AG10803 (cell line): Measurements from ENCODE around the gene LEMD2.

Experiments
- DNase-seq: peaks from one replicate; pipeline ENCODE4 v3.0.0; 2010; ENCODE audit warnings: low read depth
- H3K4me3 ChIP-seq: 2 replicates; pipeline ENCODE4 v1.5.1; 2011; ENCODE audit warnings: mild to moderate bottlenecking, low read length, control low read depth
- TF ChIP-seq, protein P1 (sequence below): conservative IDR thresholded peaks from 2 replicates; pipeline ENCODE4 v1.5.1; 2011; ENCODE audit warnings: mild to moderate bottlenecking, low read length, control low read depth, inconsistent platforms

The LEMD2 gene

DNA sequence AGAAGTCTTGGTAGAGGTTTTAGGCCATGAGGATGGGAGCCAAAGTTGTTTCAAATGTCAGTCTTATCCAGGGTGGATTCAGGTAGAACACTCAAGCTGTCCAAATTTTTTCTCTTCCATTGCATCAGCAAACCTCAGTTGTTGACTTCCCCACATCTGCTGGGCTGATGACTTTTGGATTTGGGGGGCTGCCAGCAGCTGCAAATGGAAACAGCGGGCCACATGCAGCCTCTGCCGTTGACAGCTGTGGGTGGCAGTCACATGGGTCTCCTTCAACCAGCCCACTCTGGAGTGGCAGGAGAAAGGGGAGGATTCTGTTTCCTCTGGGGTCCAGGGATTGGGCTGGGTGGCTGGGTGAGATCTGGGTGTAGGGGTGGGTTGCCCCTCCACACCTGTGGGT is 20.7 kb upstream of the LEMD2 start:
- TF ChIP-seq, protein P1, sequence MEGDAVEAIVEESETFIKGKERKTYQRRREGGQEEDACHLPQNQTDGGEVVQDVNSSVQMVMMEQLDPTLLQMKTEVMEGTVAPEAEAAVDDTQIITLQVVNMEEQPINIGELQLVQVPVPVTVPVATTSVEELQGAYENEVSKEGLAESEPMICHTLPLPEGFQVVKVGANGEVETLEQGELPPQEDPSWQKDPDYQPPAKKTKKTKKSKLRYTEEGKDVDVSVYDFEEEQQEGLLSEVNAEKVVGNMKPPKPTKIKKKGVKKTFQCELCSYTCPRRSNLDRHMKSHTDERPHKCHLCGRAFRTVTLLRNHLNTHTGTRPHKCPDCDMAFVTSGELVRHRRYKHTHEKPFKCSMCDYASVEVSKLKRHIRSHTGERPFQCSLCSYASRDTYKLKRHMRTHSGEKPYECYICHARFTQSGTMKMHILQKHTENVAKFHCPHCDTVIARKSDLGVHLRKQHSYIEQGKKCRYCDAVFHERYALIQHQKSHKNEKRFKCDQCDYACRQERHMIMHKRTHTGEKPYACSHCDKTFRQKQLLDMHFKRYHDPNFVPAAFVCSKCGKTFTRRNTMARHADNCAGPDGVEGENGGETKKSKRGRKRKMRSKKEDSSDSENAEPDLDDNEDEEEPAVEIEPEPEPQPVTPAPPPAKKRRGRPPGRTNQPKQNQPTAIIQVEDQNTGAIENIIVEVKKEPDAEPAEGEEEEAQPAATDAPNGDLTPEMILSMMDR, result no peak
- peak; percentile 42 for DNase-seq
- no peak overlapping the region for H3K4me3 ChIP-seq

DNA sequence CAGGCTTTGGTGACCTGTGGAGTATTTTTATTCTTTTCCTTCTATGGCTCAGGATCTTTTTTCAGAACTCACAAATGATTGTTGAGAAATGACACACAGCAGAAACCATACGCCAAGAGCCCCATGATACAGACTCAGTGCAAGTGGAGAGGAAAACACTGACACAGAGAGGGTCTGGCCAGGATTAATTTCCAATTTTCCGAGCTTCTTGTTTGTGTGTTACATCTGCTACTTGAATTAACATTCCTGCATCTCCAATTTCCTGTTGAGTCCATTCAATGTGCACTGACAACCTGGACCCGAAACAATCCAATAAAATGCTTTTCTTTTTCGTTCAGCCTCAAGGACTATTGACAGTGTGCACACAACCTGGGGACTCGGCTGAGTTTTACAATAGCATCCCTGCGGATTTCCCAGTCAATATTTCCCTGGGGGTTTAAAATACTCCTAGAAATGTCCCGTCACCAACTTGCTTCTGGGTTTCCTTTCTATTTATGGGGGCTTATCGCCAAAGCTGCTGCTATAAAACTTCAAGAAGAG is 19.8 kb upstream of the LEMD2 start:
- TF ChIP-seq, protein P1, result no peak
- no peak for DNase-seq
- H3K4me3 ChIP-seq, result no peak overlapping the region

DNA sequence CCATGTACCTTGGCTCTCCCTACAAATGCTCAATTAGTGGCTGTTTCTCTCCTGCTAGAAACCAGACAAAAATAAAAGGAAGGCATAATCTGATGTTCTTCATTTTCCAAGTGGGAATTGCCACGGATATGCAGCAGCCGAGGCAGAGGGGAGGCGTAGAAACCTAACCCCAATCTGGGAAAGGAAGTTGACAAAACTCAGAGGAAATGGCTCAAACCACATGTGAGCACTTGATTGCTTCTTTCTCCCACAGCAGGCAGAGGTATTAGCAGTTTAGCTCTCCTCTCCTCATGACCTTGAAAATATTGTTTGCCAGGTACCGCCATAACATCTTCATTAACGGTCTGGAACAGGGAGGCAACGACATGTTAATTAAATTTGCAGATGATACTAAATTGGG is 18.7 kb upstream of the LEMD2 start:
- TF ChIP-seq, protein P1, result no peak
- H3K4me3 ChIP-seq, result no peak overlapping the region
- DNase-seq, result no peak

- H3K4me3 ChIP-seq, result no peak overlapping the region
- TF ChIP-seq, protein P1, result no peak
- DNase-seq, result no peak
These were observed 17.9 kb upstream of the LEMD2 start for GRCh38 chr6:33806841-33807240.

- TF ChIP-seq, protein P1, result no peak
- no peak for DNase-seq
These were observed 14.7 kb upstream of the LEMD2 start, which contains the start of gene MLN for GRCh38 chr6:33803571-33804053. Gene MLN (minus strand): TSS chr6:33804003. CDS start chr6:33801163, 2,840 bp downstream.

GRCh38 chr6:33802186-33802958 is 13.4 kb upstream of the LEMD2 start:
- no peak overlapping the region for H3K4me3 ChIP-seq
- TF ChIP-seq, protein P1, result no peak
- DNase-seq, result no peak

More at GRCh38 chr6:33803571-33804053, 14.7 kb upstream of the LEMD2 start, which contains the start of gene MLN:
- H3K4me3 ChIP-seq, result no peak within 1 kb of the TSS

DNA sequence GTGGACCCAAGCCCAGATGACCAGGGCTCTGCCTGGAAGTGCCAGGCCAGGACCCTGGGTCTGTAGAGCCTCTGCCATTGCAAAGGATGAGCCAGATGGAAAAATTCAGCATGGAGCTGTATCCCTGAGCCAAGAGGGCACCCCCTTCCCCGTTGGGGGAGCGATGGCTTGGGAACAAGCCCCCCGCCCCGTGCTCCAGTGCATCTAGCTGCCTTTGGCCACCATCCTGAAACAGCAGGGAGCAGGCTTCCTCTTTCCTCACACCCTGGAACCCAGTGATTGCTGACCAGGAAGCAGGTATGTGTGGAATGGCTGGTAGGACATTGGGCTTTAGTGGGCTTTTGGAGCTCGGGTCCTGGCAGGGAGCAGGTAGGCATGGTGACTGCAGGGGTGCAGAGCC is 12.7 kb upstream of the LEMD2 start:
- H3K4me3 ChIP-seq, result no peak overlapping the region
- DNase-seq, result no peak
- TF ChIP-seq, protein P1, result no peak
